Lower leg skin (tissue), 3 donors: ENCODE data around the gene ATOH8.

Source experiments
- CTCF ChIP-seq, 3 donors: fragments of 450-650 bp; IDR thresholded peaks; one replicate each; pipeline ENCODE4 v1.5.1; 2016; ENCODE audit warnings: antibody characterized with exemption in 3 of 3, mild to moderate bottlenecking in 3 of 3, moderate library complexity in 2 of 3
- POLR2A ChIP-seq, 2 donors: fragments of 450-650 bp; IDR thresholded peaks; one replicate each; pipeline ENCODE4 v1.6.1; 2016 to 2017; ENCODE audit warnings: antibody characterized with exemption in 2 of 2, mild to moderate bottlenecking in 1 of 2, moderate library complexity in 1 of 2

DNA sequence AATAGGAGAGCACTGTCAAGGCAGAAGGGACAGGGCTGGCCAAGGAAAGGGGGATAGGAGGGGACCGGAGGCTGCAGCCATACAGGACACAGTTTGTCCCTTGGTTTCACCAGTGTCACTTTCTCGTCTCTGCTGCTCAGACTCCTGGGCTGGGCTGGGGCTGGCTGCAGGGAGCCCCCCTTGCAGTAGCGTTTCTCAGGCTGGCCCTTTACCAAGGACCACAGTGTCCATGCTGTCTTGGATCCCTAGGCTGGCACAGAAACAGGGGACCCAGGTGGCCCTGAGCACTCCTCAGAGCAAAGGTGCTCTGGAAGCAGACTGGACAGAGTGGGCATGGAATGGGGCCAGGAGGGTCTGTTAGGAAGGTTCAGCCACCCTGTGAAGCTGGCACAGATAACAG is 34.8 kb downstream of the ATOH8 start:
- TF ChIP-seq CTCF (IDR thresholded peaks at IDR 0.05) (no peak), POLR2A (IDR thresholded peaks at IDR 0.05) (no peak)
